Umbilical cord (tissue), 2 donors: Measurements from ENCODE around the gene MIER1. TPM values are rescaled to one million over a fixed set of nuclear protein-coding genes. Genes with fewer than 3 reads are reported as not detected.
"Not testable (repeated sequence)": the region's sequence is repeated elsewhere in the genome, so short reads cannot be mapped to it uniquely, and the experiment has no call there.

Source experiments
- DNase-seq: peaks from one replicate; pipeline ENCODE4 v3.0.0-alpha.2; 2015; ENCODE audit warnings: low spot score
- total RNA-seq: library from RNA; depleted of rRNA; stranded (reverse); fragments of >200 nt; gene quantifications from one replicate; pipeline ENCODE4 v1.2.3, GENCODE V29; 2014; ENCODE audit warnings: low replicate concordance; ENCODE audit not compliant: insufficient read depth

Gene MIER1
- total RNA-seq, 1 donor from 2014 or later = 45.3 TPM

DNA sequence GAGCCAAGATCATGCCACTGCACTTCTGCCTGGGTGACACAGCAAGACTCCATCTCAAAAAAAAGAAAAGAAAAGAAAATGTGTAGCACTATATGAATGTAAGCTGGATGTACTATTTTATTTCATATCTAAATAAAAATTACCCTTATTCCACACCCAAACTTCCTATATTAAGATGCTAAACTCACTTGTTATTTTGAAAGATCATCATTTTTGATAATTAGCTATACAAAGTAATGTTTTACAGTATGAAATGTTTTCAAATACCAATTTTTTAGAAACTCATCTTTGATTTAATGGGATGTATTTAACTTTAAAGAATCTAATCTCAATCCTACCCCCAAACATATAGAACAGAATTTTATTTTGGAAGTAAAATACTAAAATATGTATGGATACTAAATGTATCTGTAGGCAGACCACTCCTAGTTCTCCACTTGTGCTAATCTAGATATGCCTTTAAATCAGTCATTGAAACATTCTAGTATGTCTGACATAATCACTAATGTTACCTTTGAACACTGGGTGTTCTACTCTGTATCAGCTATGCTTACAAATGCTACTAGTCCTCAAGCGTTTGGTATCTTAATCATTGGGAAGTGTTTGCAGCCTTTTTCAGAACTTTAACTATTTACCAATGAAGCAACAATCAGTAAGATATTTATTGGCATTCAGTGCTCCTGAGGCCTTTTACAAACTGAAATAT, 12.9 kb downstream of the MIER1 start:
- no peak for DNase-seq

DNA sequence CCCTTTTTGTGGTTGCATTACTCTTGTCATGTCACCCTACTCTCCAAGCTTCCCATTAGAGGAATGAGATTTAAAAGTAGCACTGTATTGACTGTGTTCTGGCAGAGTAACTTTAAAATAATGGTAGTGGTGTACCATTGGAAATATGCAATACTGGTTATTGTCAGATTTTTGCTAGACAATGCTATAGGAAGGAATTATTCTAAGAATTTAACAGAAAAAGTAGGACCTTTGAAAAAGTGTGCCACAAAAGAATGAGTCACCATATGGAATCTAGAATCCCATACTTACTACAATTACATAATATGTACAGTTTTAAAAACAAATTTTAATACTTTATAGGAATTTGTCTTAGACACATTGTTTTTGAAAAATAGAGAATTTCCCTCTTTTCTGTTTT, 13.8 kb downstream of the MIER1 start:
- DNase-seq = no peak

DNA sequence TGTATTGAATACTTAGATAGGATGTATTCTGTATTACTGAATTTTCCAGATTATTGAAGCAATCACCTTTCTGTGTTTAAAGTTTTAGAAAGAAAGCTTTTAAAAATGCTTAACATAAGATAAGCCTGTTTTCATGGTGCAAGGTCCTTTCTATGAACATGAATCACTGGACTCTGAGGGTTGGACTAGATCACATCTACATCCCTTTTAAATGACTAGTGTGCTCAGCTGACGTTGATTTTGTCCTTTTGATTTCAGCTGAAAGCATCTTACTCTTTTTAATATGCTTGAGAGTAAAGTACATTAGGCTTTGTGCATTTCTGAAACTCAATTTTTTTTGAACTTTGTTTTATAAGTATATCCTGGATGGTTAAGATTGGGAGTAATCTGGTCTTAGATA, 16.2 kb downstream of the MIER1 start:
- DNase-seq = no peak

DNA sequence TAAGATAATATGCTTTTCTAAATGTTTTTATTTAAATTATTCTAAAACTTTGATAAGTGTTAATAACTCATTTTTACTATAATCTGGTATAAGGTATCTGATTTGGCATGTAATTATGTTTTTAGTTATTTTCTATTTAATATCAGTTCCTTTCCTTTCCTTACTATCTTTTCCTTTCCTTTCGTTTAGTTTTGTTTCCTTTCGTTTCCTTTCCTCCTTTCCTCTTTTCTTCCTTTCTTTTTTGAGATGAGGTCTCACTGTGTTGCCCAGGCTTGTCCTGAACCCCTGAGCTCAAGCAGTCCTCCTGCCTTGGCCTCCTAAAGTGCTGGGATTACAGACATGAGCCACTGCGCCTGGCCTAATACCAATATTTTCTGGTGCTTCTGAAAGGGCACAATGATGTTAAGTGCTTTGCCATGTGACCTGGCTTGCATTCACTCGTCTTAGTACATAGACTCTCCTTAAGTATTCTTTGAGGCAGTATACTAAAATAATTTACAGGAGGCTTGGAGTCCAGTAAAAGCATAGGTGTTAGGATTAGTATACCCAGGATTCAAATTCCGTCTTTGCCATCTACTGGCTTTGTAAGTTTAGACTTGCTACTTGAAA, 18.7 kb downstream of the MIER1 start:
- no peak for DNase-seq

DNA sequence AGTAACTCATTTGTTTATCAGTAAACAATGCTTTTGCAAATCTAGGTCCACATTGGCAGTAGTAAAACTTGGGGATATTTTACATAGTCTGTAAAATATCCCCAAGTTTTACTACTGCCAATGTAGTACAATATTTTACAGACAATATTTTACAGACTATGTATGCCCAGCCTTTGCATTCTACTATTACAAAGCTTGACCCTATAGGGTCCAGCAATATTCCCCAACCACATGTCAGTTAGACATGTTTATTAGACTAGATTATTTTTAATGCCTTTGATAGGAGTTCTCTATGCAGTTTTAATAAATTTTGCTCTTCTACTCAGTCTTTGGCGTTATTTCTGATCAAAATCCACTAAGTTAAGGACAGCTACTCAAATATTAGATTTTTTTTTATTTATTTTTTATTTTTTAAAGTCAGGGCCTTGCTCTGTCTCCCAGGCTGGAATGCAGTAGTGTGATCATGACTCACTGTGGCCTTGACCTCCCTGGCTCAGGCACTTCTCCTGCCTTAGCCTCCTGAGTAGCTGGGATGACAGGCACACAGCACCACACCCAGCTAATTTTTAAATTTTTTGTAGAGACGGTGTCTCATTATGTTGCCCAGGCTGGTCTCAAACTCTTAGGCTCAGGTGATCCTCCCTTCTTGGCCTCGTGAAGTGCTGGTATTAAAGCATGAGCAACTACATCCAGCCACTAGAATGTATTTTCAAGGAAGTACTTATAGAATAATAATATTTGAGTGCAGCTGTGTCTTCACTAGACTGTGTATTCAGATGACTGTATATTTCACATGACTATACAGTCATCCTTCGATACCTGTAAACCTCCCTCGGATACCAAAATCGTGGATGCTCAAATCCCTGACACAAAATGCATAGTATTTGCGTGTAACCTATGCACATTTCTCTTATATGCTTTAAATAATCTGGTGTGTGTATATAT, 19.8 kb downstream of the MIER1 start:
- DNase-seq = peak; percentile 35

DNA sequence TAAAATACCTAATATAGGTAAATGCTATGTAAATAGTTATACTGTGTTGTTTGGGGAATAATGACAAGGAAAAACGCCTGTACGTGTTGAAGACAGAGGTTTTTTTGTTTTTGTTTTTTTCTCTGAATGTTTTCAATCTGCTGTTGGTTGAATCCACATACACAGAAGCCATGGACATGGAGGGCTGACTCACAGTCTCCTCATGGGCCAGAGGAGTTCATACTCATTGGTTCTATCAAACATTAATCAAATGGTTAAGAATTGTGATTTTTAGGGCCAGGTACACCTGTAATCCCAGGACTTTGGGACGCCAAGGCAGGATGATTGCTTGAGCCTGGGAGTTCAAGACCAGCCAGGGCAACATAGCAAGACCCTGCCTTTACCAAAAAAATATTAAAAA, 20.5 kb downstream of the MIER1 start:
- DNase-seq = no peak

DNA sequence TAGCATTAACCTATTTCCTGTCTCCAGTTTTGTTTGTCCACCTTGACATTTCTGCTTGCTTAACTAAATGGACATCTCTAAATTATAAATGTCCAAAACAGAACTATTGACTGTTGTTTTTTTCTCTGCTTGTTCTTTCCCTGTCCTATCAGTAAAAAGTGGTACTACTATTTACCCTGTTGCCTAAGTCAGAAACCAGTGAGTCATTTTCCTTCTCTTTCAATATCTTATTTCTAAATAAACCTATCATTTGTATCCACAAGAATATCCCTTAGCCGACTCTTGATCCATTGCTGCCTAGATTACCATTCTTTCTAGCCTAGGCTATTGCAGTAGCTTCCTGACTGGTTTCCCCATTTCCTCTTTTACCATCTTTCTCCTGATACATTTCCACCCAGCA, 22.5 kb downstream of the MIER1 start:
- DNase-seq = no peak

DNA sequence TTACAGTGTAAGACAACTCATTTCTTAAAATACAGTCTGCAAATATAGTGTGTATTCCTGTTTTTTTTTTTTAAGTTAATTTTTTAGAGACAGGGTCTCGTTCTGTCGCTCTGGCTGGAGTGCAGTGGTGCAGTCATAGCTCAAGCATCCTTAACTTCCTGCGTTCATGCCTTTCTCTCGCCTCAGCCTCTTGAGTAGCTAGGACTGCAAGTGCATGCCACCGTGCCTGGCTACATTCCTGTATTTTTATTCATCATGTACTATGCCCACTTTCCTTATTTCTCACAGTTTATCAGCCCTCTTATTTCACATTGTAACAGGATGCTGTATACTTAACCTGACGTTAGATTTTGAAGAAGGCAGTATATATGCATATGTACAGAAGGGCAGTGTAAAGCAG, 26.7 kb downstream of the MIER1 start:
- DNase-seq = no peak

DNA sequence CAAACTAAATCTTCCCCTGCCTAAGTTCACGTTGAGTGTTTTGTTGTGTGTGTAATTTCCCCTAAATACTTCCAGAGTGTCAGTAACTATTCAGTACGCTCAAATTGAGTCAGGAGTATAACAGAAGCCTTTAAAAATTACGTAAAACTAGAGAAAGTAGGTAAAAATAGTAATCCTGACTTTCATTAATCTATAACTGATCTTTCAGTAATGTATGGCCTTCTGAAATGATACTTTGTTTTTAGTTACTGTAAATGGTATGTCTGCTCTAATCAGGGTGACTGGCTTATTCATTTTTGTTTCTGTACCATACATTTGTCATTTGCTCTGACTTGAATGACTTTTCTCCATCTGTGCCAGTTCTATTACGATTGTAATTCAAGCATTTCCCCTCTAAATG, 29.4 kb downstream of the MIER1 start:
- no peak for DNase-seq

DNA sequence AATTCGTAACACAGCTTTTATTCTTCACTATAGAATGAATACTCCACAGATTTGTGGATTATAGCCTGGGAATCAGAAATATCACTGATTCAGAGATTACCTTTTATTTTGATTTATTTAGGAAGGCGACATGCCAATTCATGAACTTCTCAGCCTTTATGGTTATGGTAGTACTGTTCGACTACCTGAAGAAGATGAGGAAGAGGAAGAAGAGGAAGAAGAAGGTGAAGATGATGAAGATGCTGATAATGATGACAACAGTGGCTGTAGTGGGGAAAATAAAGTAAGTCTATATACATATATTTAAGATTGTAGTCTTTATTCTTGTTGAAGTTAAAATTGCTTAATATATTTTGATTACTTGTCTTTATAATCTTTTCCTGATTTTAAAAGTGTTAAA, 33.1 kb downstream of the MIER1 start:
- no peak for DNase-seq

DNA sequence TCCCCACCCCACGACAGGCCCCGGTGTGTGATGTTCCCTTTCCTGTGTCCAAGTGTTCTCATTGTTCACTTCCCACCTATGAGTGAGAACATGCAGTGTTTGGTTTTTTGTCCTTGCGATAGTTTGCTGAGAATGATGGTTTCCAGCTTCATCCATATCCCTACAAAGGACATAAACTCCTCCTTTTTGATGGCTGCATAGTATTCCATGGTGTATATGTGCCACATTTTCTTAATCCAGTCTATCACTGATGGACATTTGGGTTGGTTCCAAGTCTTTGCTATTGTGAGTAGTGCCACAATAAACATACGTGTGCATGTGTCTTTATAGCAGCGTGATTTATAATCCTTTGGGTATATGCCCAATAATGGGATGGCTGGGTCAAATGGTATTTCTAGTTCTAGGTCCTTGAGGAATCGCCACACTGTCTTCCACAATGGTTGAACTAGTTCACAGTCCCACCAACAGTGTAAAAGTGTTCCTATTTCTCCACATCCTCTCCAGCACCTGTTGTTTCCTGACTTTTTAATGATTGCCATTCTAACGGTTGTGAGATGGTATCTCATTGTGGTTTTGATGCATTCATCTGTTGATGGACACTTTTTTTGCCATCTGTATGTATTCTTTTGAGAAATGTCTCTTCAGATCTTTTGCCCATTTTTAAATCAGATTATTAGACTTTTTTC, 41.5 kb downstream of the MIER1 start:
- DNase-seq = not testable (repeated sequence)

DNA sequence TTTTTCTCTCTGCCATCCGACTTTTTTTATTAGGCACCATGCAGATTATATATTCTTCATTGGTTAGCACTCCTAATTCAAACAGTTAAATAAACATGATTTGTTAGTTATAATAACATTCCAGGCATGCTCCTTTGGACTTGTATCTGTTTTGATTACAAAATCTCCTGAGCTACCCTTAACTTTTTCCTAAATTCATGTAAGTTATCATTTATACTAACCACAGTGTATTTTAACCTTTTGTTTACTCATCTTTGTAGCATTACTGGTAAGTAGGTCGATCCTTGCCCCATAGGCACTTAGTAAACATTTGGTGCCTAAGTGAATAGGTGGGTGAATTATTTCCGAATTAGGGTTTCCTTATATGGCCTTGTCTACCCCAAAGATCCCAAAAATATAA, 43.8 kb downstream of the MIER1 start:
- DNase-seq = no peak

DNA sequence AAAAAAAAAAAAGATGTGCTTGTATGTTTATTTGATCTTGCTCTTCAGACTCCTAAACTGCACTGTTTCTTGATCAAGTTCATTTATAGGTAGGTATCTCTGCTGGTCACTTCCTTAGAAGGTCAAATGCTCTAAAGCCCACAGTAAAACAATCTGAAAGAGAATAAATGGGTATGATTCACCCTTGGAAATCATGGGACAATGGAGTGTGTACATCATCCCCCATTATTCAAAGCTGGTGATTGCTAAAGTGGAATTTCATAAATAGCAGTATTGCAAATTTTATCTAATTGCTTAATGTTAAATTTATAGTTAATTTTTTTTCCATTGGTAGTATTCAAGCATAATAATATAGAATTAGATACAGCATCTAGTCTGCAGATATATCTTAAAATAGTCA, 53.4 kb downstream of the MIER1 start:
- no peak for DNase-seq

DNA sequence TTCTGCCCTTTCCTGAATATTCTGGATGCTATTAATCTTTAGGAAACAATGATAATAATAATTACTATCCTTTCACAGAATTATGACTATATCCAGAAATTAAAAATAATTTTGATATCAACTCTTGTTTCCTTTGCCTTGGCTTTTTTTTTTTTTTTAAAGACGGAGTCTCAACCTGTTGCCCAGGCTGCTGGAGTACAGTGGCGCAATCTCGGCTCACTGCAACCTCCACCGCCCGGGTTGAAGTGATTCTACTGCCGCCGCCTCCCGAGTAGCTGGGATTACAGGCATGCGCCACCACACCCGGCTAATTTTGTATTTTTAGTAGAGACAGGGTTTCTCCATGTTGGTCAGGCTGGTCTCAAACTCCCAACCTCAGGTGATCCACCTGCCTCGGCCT, 54.8 kb downstream of the MIER1 start:
- DNase-seq = not testable (repeated sequence)

DNA sequence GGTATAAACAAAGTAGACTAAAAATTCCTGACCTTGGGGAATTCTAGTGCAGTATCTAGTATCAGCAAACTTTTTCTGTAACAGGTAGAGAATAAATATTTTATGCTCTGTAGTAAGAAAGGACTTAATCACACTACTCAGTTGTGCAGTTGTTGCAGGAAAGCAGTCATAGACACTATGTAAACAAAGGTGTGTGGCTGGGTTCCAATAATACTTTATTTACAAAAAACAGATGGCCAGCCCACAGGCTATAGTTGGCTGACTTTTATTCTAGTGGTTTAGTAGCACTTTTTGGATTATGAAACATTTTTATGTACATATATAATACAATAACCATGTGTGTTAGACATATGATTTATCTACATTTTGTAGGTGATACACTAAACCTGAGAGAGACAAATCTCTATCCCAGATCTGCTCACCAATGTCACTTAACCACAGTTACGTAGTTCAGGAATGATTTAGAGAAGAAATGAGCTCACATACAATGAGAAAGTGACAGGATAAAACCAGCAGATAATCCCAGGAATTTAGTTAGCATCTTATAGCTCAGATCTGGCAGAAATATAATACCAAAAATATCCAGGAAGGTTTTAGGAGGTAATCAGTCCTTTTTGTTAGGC, 56.1 kb downstream of the MIER1 start:
- DNase-seq = no peak

DNA sequence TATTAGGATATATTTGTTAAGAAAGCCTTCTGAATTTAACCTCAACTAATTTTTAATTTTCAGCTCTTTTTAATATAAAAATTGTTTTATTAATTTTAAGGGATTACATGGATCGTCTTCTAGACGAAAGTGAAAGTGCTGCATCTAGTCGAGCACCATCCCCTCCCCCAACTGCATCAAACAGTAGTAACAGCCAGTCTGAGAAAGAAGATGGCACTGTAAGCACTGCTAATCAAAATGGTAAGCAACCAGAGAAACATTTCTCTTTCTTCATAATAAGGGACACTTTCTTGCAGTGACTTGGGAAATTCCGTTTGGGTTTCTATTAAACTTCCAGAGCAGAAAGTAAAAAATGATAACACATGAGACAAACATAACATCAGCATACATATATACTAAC, 56.9 kb downstream of the MIER1 start:
- no peak for DNase-seq

DNA sequence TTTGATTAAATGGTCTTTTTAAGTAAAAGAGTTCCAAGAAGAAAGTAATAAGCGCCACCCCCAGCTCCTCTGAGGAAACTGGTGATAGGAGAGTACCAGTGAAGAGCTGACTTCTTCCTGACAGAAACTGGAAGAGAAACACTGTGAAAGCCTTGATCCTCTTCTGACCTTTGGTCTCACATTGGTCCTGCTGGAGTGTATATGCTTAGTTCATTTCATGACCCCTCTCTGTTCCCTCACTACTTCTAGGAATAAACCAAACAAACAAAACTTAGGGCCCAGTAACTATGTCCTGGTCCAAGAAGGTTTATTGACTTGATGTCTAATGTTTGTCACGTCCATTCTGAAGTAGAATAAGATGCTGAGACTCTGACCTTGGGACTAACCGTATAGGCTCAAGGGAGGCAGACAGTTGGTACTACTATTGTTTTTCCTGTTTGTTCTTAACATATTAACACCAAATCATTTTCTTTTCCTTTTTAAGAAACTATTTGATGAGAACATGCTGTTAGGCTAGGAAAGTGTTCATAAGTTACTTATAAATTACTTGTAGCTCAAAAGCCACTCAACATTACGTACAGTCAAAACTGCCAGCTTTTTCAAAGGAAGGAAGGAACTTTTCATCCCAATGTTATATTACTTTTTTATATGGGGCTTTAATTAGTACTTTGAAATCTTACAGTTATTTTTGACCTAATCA, 57.9 kb downstream of the MIER1 start:
- no peak for DNase-seq

DNA sequence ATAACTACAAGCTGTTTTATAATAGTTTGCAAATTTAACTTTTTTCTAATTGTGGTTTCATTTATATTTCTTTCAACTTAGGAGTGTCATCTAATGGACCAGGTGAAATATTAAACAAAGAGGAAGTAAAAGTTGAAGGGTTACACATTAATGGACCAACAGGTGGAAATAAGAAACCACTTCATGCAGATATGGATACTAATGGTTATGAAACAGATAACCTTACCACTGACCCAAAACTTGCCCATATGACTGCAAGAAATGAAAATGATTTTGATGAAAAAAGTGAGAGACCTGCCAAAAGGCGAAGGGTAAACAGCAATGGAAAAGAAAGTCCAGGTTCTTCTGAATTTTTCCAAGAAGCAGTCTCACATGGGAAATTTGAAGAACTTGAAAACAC, 59.7 kb downstream of the MIER1 start:
- DNase-seq = no peak

DNA sequence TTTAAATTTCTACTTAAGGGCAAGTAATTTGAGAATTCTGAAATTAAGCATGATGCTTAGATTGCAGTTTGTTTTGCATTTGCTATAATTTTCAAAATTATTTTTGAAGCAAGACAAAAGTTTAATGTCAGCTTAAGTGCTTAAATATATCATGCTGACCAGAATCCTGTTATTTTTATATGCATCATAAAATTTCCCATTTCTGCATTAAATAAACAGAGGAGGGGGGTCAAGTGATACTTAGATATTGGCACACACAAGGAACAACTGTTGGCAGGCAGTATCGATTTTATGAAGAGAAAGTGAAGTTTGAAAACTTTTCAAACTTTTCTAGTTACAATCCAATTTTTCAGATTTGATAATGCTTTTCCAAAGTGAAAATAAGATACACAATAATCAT, 61.0 kb downstream of the MIER1 start:
- DNase-seq = no peak

DNA sequence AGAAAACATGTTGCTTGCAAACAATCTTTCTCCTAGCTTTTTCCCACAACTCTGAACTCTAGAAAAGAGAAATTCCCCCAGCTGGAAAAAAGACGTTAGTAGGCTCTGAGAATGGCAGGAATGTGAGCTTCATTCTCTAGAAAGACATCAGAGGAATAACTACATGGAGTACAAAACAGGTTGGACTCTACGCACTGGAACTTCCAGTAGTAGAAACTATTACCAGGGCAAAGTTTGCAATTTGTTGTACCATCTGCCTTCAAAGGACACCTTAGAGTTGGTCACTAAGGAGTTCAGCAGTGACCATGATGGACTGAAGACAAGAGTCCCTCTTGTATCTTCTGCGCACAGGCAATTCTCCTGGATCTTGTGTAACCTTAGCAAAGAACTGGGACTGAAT, 68.3 kb downstream of the MIER1 start:
- DNase-seq = no peak
